A549 (cell line): ENCODE results near the gene HMG20A.

Experiments
- CTCF ChIP-seq: fragments of >200 bp; sonication (Bioruptor Twin); formaldehyde crosslinking; IDR thresholded peaks from 3 replicates; pipeline ENCODE4 v1.5.1; 2016
- JUN ChIP-seq, 2 experiments: fragments of >200 bp; sonication (Bioruptor Twin); formaldehyde crosslinking; IDR thresholded peaks; 2 replicates in 1 of 2; 3 replicates in 1 of 2; pipeline ENCODE4 v1.6.1; 2016 to 2017
- KDM1A ChIP-seq: fragments of 200-600 bp; sonication (generic); IDR thresholded peaks from 2 replicates; pipeline ENCODE4 v1.6.1; 2016; ENCODE audit warnings: low read depth, mild to moderate bottlenecking
- MAFK ChIP-seq: fragments of 450-650 bp; IDR thresholded peaks from 2 replicates; pipeline ENCODE4 v1.6.1; 2014; ENCODE audit not compliant: partially characterized antibody
- POLR2AphosphoS2 ChIP-seq: conservative IDR thresholded peaks from 2 replicates; pipeline ENCODE4 v1.6.1; 2012; ENCODE audit warnings: low read length, improper control_type of control experiment, inconsistent platforms
- RARB ChIP-seq: fragments of 250-450 bp; sonication (Bioruptor Pico); IDR thresholded peaks from 2 replicates; pipeline ENCODE4 v1.8.0; 2021; ENCODE audit warnings: mild to moderate bottlenecking, moderate library complexity
- RCOR1 ChIP-seq: fragments of 150-350 bp; IDR thresholded peaks from 2 replicates; pipeline ENCODE4 v1.6.1; 2014; ENCODE audit warnings: antibody characterized with exemption, low read length, low read depth
- SMC3 ChIP-seq: fragments of >200 bp; sonication (Bioruptor Twin); formaldehyde crosslinking; IDR thresholded peaks from 3 replicates; pipeline ENCODE4 v1.6.1; 2018; ENCODE audit warnings: inconsistent platforms
- TF ChIP-seq, protein P1 (sequence below): IDR thresholded peaks from 2 replicates; pipeline ENCODE4 v1.6.1; 2012

- TF ChIP-seq RCOR1: no peak
- no peak for TF ChIP-seq POLR2AphosphoS2
- TF ChIP-seq CTCF: no peak
- no peak for TF ChIP-seq MAFK
- no peak for TF ChIP-seq KDM1A
- no peak for TF ChIP-seq JUN (IDR thresholded peaks at IDR 0.05)
- no peak for TF ChIP-seq RARB (CRISPR knock-in tag)
- TF ChIP-seq, protein P1, sequence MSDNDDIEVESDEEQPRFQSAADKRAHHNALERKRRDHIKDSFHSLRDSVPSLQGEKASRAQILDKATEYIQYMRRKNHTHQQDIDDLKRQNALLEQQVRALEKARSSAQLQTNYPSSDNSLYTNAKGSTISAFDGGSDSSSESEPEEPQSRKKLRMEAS: no peak
- TF ChIP-seq SMC3: no peak
Observed at GRCh38 chr15:77525400-77525811, 104.7 kb downstream of the HMG20A start.
